ENCODE measurements around the gene MARK4.

MARK4 gene

DNA sequence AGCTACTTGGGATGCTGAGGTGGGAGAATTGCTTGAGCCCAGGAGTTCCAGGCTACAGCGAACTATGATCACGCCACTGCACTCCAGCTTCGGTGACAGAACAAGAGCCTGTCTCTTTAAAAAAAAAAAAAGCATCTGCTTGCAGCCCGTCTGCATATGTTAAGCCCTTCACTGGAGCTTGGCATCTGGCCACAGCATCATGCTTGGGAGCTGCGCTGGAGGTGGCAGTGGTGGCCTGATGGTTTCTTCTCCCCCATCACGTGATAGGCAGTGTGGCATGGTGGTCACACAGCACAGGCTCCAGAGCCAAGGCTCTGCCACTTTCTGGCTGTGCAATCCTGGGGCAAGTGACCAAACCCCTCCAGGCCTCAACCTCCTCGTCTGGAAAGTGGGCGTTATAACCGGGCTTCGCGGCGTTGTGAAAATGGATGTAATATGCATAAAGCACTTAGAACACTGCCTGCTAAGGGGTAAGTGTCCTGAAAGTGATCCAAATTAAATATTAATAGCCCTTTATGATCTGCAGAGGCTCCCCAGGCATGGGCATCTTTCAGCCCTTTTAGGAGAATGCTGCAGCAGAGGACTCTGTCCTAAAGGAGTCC, 24.4 kb downstream of the MARK4 start:
- no peak for DNase-seq

DNA sequence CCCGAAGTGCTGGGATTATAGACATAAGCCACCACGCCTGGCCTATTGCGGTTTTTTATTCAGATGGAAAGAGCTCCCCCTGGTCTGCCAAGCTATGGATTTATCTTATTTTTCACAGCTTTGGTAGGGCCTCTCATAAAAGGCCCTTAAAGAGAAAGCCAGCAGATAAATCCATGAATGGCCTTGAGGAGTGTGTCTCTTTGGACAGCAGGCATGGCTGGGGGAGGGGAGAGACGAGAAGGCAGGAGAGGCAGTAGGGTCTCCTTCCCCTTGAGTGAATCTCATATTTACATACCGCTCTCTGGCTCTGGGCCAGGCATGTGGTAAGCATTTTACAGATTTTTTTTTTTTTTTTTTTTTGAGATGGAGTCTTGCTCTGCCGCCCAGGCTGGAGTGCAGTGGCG, 25.2 kb downstream of the MARK4 start:
- DNase-seq: no peak

DNA sequence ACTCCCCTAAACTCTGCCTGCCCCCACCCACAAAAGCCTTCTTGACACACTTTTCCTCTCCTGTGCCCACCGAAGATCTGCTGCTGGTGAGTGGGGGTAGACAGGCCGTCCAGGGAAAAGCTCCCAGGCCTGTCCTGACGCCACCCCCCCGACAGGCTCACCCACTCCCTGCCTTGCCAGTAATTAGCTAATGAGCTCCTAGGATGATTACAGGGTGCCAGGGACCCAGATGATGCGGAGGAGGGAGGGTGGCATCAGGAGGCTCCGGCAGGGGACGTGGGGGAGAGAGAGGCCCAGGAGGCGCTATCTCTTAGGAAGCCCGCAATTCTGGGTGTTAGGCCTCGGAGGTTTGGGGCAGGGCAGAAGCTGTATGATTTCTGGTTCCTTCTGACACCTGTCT, 27.0 kb downstream of the MARK4 start:
- DNase-seq: no peak

DNA sequence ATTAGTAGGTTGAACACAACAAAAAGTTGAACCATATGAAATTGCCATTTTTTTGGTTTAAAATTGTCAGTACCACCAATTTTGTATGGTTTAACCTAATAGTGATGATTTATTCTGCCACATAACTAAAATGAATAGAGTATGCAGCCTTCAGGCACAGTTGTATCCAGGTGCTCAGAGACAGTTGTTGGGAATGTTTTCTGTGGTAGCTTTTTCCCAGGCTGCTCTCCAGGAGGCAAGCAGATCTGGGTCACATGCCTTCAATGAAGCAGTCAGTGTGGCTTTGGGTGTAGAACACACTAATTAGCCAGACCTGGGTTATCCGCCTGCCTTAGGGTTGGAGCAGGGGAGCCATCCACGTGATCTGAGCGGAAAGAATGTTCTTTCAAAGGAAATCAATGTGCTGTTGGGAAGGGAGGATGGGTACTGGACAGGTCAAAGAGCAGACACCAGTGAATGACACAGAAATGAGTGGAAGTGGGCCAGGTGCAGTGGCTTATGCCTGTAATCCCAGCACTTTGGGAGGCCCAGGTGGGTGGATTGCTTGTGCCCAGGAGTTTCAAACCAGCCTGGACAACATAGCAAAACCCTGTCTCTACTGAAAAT, 28.6 kb downstream of the MARK4 start:
- DNase-seq: no peak

DNA sequence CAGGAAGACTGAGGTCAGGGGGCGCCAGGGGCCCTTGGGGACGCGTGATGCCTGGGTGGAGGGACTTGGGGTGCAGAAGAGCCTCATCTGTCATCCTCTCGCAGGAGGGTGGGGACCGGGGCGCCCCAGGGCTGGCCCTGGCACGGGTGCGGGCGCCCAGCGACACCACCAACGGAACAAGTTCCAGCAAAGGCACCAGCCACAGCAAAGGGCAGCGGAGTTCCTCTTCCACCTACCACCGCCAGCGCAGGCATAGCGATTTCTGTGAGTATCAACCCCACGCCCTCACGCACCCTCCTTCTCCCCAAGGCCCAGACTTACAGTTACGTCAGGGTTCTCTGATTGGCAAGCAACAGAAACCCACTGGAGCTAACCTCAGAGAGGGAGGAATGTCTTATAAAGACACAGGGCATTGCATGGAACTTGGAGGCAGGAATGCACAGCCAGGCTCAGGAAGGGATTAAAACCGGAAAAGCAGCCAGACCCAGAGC, 29.4 kb downstream of the MARK4 start:
- no peak for DNase-seq

DNA sequence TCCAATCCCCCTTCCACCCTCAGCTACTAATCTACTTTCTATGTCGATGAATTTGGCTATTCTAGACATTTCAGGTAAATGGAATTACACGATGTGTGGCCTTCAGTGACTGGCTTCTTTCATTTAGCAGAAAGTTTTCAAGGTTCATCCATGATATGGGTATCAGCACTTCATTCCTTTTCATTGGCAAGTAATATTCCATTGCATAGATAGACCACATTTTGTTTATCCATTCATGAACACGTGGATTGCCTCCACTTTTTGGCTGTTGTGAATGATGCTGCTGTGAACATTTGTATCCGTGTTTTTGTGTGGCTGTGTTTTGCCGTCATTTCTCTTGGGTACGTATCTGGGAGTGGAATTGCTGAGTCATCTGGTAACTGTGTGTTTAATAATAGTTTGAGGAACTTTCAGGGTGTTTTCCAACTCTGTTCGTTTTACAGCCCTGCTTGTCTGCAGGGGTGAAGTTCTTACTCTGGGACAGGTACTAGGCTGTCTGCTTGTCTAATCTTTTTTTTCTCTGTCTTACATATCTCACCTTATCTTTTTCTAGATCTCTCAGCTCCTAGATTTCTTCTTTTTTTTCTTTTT, 32.5 kb downstream of the MARK4 start:
- no peak for DNase-seq

DNA sequence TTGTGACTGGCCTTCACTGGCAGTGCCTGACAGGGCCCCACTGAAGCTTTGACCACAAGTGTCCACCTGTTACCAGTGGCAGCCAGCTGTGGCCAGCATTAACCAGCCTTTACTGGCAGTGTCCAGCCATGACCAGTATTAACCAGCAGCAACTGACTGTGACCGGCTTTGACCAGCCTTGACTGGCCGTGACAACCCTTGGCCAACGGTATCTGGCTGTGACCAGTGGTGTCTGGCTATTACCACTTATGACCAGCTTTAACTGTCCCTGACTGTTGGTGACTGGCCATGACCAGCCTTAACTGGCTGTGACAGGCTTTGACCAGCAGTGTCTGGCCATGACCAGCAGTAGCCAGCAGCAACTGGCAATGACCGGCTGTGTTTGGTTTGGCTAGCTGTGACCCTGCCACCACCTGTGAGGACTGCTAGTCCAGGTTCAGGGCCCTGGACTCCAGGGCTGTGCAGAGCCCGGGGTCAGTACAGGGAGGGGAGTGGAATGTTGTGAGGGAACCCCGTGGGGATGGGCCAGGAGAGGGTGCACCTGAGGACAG, 39.4 kb downstream of the MARK4 start:
- no peak for DNase-seq

DNA sequence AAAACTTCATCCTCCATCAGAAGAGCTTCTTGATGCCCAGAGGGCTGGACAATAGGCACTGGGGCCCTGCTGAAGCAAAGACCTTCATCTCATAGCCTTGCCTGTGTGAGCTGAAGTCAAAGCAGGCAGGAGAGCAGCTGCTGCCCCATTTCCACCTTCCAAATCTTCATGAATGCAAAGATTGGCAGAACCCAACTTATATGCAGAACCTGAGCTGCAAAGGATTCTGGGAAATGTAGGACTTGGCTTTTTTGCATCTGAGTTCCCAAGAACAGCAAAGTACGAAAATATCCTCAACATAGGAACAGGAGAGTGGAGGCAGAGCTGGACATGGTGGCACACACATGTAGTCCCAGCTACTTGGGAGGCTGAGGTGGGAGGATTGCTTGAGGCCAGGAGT, 40.8 kb downstream of the MARK4 start:
- no peak for DNase-seq

DNA sequence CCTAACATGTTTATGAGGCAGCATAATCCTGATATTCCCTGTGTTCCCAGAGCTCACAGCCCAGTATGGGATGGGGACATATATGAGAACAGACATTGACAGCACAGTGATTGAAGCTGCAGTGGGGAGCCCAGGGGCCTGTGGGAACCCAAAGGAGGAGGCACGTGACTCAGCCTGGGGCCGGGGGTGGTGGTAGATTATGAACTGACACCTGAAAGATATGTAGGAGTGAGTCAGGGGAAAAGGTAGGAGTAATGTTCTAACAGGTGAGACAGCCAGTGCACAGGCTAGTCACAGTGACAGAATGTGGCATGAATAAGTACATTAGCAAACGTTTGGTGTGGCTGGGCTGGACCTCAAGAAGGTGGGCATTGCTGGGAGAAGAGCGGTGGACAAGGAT, 42.6 kb downstream of the MARK4 start:
- DNase-seq: no peak

DNA sequence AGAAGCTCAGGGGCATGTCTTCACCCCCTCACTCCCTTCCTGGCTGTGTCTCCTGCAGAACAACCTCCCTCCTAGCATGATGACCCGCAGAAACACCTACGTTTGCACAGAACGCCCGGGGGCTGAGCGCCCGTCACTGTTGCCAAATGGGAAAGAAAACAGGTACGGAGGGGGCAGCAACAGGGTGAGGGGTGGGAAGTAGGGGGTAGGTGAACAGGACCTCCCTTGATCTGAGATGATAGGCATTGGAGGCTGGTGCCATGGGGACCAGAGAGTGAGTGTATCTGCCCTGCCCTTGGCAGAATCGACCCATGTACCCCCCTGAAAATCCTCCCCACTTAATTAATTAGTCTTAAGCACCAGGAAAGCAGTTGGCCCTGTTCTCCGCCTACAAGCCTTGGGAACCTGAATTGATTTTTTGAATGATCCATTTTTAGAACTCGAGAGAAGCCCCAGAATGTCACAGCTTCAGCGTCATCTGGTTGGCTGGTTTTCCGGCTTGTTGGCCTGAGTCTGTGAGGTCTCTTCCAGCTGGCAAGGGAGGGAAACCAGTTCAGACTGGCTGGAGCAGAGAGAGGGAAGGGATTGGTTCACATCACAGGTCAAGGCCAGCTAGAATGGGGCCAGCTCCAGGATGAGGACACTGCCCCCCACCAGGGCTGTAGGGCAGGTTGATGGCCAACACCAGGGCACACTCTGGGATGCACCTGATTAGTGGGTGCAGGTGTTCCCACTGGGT, 43.4 kb downstream of the MARK4 start:
- no peak for DNase-seq

DNA sequence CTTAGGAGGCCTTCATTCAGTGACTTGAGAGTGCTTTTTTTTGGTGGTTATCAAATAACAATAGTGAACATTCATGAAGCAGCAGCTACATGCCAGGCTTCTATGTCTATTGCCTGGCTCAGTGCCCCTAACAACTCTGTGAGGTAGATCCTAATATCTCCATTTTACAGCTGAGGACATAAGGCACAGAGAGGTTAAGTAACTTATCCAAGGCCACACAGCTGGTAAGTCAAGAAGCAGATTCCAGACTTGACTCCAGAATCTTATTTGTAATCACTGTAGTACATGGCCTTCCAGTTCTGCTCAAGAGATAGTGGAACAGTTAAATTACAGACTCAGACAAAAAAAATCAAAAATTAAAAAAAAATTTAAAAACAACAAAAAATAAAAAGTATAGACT, 44.8 kb downstream of the MARK4 start:
- DNase-seq: no peak

DNA sequence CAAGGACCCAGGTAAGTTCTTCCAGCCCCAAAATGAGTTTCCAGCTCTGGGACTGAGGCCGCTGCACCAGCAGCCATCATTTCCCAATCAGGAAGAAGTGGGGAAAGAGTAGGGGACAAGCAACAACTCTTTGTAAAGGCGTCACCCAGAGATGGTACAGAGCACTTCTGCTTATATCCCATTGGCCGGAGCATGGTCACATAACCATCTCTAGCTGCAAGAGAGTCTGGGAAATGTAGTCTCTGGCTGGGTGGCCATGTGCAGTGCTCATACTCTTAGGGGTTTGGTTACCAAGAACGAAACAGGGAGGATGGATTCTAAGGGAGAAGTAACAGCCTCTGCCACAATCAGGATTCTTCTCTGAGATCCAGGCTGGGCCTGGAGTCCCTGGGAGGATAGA, 45.3 kb downstream of the MARK4 start:
- no peak for DNase-seq

DNA sequence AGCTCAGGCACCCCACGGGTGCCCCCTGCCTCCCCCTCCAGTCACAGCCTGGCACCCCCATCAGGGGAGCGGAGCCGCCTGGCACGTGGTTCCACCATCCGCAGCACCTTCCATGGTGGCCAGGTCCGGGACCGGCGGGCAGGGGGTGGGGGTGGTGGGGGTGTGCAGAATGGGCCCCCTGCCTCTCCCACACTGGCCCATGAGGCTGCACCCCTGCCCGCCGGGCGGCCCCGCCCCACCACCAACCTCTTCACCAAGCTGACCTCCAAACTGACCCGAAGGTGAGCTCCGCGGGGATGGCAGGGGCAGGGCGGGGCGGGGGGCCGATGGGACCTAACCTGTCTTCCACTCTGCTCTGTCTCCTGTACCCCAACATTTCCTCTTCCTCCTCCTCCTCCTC, 46.6 kb downstream of the MARK4 start:
- no peak for DNase-seq

DNA sequence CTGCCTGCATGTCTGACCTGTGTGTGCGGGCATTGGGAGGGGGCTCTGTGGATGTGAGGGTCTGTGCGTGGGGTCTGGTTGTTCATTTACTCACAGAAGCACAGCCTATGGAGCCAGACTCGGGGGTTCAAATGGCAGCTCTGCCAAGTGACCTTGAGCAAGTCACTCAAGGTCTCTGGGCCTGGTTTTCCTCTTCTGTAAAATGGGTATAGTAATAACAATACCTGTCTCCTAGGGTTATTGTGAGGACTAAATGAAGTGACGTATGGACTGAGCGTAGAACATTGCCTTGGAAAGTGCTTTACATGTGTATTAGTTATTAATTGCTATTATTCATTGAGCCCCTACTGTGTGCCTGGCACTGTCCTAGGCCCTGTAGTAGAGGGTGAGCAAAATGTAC, 47.2 kb downstream of the MARK4 start:
- no peak for DNase-seq

DNA sequence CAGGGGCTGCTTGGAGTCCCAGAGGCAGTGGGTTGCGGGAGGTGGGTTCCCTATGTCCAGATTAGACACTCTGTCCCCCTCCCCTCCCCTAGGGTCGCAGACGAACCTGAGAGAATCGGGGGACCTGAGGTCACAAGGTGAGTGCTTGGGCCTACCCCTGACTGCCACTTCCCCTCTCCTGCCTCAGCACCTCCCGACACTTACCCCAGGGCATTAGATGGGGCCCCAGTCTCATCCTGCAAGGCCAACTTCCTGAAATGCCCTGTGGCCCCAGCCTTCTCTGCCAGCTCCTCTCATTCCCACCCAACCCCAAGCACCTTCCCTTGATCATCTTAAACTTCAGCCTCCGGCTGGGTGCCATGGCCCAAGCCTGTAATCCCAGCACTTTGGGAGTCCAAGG, 48.6 kb downstream of the MARK4 start:
- no peak for DNase-seq

DNA sequence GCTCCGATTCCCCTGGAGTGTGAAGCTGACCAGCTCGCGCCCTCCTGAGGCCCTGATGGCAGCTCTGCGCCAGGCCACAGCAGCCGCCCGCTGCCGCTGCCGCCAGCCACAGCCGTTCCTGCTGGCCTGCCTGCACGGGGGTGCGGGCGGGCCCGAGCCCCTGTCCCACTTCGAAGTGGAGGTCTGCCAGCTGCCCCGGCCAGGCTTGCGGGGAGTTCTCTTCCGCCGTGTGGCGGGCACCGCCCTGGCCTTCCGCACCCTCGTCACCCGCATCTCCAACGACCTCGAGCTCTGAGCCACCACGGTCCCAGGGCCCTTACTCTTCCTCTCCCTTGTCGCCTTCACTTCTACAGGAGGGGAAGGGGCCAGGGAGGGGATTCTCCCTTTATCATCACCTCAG, 51.3 kb downstream of the MARK4 start:
- DNase-seq: no peak

DNA sequence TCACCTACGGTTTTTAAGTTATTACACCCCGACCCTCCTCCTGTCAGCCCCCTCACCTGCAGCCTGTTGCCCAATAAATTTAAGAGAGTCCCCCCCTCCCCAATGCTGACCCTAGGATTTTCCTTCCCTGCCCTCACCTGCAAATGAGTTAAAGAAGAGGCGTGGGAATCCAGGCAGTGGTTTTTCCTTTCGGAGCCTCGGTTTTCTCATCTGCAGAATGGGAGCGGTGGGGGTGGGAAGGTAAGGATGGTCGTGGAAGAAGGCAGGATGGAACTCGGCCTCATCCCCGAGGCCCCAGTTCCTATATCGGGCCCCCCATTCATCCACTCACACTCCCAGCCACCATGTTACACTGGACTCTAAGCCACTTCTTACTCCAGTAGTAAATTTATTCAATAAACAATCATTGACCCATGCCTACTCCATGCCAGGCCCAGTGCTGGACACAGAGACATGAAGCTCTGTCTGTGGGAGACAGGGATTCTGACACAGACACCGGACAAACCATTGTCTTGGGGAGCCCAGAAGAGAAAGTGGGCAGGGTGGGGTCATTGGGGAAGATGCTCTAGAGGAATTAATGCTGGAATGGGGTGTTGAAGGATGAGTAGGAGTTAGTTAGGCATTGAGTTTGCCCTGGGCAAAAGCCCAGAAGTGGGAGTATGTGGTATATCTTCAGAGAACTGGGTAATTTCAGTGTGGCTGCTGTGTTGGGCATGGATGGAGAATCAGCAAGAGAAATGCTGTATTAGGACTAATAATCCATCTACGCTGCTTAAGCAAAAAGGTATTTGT, 52.4 kb downstream of the MARK4 start:
- DNase-seq: no peak

DNA sequence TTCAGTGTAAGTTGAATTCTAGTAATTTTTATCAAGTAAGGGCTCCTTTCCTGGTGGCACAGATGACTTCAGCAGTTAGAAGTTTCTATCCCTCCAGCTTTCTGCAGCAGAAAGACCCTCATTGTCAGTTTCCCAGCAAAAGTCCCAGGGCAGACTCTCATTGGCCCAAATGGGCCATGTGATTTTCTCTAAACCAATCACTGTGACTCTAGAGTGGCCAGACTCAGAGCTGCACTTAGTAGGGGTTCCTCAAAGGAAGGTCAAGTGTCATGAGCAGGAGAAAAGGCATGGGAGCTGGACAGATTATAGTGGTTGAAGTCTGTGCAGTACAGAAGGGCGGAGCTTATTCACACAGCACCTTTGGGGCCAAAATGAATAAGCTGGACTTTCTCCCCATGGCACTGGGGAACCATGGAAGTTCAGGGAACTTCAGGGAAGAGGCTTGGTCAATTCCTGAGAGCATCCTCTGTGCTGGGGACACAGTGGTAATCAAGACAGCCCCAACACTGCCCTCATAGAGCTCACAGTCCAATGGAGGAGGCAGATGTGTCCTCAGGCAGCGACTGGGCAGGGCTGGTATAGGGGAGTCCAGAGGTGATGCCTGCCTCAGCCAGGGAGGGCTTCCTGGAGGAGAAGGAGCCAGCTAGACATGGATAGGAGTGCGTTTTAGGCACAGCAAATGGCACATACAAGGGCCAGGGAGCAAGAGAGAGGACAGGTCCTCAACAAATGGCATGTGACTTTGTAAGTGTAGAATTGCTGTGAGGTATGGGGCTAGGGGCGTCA, 53.3 kb downstream of the MARK4 start:
- DNase-seq: no peak

DNA sequence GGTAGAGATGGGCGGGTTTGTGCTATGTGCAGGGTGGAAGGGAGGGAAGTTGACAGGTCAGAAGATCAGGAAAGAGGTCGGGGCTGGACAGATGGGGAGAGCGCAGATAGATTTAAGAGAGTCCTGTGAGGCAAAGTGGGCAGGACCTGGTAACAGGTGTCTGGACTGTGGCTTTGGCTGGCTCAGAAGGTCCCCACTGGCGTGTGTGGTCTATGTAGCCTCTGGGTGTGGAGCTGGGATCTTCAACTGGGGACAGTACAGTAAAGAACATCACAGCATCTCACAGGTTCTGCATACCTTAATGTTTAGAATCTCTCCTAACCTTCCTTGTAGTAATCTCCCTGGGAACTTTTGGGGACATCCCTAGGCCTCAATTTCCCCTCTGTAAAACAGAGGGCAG, 53.9 kb downstream of the MARK4 start:
- no peak for DNase-seq

DNA sequence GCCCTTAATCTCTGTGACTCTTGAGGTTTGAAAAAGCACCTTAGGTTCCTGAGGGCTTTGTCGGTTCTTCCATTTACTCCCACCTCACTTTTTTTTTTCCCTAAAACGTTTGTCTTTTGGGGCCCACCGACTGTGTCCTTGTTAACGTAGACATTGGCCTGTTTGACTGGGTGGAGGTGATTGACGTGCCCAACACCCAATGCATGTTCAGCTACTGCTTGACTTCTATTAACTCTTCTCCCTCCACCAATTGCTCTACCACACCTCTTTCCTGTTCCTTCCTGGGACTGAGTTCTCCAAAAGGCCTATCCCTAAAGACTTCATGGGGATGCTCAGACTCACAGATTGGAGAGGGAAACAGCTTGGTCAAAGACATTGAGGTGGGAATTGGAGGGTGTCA, 54.4 kb downstream of the MARK4 start:
- no peak for DNase-seq

DNA sequence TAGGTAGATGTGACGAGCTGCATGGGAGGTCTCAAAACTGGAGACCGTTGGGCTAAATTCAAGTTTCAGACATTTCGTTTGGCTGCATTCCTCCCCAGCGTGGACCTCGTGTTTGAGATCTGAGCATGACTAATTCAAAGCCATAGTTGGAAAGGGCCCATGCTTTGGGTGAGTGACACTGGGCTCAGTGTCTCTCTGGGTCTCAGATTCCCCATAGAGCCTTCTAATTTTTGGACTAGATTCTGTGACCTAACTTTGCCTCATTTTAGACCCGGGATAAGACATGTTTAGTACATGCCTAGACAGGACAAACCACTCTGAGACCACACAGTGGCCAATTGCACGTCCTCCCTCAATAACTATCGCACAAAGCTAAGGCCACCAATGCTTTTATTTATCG, 55.0 kb downstream of the MARK4 start:
- no peak for DNase-seq

DNA sequence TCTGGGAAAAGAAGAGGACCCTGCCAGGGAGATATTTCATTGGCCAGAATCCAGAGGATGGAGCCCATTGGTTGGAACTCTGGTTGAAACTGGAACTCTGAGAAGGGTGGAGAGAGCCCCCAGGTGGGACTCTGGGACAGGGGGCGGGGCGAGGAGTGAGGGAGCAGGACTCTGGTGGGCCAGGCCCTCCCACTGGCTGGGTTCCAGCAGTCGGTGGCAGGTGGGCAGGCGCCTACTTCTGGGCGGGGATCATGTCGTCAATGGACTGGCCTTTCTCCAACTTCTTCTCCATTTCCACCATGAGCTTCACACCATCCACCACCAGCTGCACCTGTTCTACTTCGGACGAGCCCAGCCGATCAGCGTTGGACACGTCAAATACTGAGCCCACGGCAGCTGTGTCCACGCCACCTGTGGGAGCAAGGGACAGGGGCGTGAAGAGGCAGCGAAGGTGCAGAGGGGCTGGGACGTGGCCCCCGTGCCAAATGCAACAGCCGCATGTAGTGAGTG, 55.5 kb downstream of the MARK4 start:
- DNase-seq: no peak

Measured in T-helper 2 cell (primary cell).